RCC 7860 (cell line): Measurements from ENCODE around the gene HIBADH.
"Not testable (repeated sequence)": the region's sequence is repeated elsewhere in the genome, so short reads cannot be mapped to it uniquely, and the experiment has no call there.

Experiments used
- DNase-seq: peaks from one replicate; pipeline ENCODE4 v3.0.0-alpha.2; 2015; ENCODE audit warnings: low spot score
- FAIRE-seq: peaks from 2 replicates; lab custom pipeline; 2012; peaks lifted over from hg19 to GRCh38; lab: Jason Lieb, UNC

The HIBADH gene

DNA sequence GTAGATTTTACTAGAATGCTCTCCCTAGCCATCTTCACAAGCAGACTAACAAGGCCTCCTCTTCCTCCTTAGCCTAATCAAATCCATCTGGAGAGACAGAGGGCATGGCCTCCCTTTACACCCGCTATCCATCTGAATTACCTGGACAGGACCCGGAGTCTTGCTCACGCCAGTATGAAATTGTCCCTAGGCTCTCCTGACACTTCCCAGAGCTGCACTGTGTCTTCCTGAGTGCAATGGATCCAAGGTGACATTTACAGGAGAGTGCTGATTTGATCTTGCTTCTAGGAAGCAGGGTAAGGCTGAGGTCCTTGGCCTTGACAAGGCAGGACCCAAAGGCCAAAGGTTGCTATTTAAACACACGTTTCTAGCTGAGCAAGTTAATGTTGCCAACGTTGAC lies 147.8 kb downstream of the HIBADH start:
- DNase-seq (no peak), FAIRE-seq (no peak)

DNA sequence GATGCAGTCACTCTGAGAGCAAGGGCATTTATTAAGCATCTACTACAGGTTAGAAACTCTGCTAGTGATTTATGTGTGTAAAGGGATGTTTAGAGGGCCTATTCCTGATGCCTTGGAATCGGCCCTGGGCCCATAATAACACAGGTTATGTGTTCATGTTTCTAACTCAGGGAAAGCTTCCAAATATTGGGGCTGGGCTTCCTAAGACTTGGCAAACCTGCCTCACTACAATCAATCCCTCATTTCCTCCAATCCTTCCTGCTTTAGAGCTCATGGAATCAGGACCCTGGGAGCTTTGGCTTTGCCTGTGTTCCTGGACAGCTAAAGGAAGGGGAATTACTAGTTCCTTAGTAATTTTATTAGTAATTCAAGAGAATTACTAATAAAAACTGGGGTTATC lies 148.8 kb downstream of the HIBADH start:
- DNase-seq: no peak
- FAIRE-seq: no peak

DNA sequence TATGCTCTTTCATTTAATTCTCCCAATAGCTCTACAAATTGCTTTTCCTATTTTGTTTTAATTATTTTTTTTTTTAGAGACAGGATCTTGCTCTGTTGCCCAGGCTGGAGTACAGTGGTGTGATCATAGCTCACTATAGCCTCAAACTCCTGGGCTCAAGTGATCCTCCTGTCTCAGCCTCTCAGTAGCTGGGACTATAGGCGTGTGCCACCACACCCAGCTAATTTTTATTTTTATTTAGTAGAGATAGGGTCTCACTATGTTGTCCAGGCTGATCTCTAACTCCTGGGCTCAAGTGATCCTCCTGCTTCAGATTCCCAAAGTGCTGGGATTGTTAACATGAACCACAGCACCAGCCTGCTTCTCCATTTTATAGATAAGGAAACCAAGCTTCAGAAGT lies 151.3 kb downstream of the HIBADH start:
- FAIRE-seq, DNase-seq: not testable (repeated sequence)

GRCh38 chr7:27510541-27510940 lies 152.1 kb downstream of the HIBADH start:
- DNase-seq (no peak), FAIRE-seq (no peak)

DNA sequence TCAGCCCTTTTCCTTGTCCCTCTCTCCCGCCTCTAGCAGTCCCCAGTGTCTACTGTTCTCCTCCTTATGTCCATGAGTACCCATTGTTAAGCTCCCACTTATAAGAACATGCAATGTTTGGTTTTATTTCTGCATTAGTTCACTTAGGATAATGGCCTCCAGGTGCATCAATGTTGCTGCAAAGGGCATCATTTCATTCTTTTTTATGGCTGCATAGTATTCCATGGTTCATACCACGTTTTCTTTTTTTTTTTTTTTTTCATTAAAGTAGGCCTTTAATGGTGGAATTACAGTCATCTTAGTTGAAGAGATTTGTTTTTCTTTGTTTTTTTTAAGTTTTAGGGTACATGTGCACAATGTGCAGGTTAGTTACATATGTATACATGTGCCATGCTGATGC lies 160.8 kb downstream of the HIBADH start:
- not testable (repeated sequence) for FAIRE-seq, DNase-seq

DNA sequence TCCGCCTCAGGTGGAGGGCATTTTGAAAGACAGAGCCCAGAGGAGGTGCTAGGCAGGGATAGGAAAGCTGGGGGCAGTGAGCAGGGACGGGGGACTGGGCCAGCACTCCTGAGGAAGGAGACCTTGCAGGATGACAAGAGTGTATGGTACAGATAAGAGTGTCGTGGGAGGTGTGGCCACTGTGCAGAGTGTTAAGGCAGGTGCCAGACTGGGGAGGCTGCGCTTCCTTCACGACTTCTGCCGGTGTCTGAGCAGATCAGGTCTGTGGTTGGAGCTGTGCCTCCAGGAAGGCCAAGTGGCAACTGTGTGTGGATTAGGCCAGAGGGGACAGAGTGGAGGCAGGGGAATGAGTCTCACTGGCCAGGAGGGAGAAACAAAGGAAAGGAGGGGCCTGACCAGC lies 161.7 kb downstream of the HIBADH start:
- no peak for DNase-seq
- FAIRE-seq: no peak

DNA sequence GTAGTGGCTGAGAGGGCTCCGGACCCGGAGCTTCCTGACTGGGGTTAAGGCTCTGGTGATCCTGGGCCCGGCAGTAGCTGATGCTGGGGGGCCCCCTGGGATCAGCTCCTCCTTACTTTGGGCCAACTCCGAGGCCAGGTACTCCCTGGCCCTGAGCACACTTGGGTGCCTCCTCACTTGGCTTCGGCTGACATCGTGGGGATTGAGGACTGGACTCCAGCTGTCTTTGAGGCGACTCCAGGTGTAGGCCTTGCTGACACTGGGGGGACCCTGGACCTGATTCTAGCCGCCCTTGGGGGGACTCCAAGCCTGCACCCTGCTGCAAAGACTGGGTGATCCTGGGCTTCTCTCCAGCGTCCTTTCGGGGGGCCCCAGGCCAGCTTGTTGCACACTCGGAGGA lies 170.5 kb downstream of the HIBADH start:
- DNase-seq: no peak

DNA sequence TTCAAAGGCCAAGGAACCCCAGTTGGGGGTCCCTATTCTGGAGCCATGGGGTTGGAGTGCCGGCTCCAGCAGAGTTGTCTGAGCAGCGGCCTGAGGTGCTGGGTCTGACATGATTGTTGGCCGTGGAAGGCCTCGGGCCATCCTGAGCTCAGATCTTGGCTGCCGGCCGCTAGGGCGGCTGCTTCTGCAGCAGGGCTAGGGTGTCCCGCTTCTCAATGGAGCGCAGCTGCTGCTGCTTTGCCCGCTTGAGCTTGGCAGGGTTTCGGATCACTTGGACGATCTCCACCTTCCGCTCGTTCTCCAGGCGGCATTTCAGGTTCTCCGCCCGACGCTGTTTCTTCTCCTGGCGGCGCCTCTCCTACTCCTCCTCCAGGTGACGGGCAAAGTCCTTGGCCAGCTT lies 171.1 kb downstream of the HIBADH start:
- DNase-seq: no peak
- no peak for FAIRE-seq

More for the DNA sequence above, 170.5 kb downstream of the HIBADH start:
- no peak for FAIRE-seq

- DNase-seq: no peak
- no peak for FAIRE-seq
Measured at GRCh38 chr7:27487509-27487908, 175.2 kb downstream of the HIBADH start.

- DNase-seq: no peak
- FAIRE-seq: no peak
Measured at GRCh38 chr7:27484451-27484850, 178.2 kb downstream of the HIBADH start.

DNA sequence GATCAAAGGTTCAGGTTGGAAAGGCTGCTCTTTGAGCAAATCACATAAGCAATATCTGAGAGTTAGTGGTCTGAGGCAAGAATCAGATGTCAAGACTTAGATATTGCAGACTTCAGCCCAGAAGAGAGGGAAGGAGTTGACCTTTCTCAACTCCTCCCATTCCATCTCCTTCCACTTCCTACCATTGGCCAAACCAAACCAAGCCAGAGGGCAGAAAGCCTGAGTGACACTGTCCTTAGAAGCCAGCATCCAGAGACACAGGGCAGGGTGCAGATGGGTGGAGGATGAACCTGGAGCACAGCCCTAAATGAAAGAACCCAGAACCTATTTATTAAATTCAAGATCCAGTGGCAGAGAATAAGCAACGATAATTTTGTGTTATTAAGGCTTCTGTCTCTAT lies 180.5 kb downstream of the HIBADH start:
- DNase-seq (no peak), FAIRE-seq (no peak)

DNA sequence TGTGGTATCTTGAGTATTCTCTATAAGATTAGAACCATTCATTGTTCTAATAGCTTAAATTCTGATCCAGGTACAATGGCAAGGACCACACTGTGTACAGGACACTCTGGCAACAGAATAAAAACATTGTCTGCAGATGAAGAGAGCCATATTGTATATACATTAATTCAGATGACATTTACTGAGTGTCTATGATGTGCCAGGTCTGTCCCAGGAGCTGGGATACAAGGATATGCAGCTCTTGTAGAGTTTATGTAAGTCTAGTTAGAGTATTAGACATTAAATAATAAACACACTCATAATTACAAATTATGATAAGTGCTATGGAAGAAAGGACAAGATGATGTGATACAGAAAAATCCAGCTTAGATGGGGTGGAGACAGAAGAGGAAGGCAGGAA lies 184.1 kb downstream of the HIBADH start:
- DNase-seq: no peak
- no peak for FAIRE-seq

- DNase-seq: no peak
- FAIRE-seq: no peak
Measured at GRCh38 chr7:27478084-27478483, 184.6 kb downstream of the HIBADH start.

- DNase-seq (no peak), FAIRE-seq (no peak)
Measured at GRCh38 chr7:27476493-27476892, 186.2 kb downstream of the HIBADH start.
